Cortex of kidney (tissue), 1 donor: Measurements from ENCODE around the gene AHSP.
"Not testable (repeated sequence)": the region's sequence is repeated elsewhere in the genome, so short reads cannot be mapped to it uniquely, and the experiment has no call there.

Experiments used
- DNase-seq: peaks from one replicate; lab custom pipeline; 2025; lab: John Stamatoyannopoulos, UW

Gene AHSP

DNA sequence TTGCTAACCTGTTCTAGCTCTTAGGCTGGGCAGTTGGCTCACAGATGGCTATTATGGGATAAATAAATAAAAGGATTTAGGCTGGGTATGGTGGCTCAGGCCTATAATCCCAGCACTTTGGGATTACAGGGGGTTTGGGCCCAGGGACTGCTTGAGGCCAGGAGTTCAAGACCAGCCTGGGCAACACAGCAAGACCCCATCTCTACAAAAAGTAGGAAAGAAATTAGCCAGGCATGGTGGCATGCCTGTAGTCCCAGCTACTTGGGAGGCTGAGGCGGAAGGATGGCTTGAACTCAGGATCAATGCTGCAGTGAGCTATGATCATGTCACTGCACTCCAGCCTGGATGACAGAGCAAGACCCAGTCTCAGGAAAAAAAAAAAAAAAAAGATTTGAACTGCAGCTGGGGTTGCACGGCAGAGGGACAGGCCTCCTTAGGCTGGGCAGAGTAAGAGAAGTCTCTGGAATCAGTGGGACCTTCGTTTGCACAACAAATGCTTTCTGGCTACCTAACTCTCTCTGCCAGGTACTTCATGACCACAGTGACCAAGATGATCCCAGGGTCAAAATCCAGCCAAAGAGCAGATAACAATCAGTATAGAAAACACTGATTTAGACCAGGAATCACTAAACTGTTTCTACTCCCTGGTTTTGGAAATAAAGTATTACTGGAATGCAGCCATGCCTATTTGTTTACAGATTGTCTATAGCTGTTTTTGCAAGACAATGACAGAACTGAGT, 26.3 kb upstream of the AHSP start:
- no peak for DNase-seq

DNA sequence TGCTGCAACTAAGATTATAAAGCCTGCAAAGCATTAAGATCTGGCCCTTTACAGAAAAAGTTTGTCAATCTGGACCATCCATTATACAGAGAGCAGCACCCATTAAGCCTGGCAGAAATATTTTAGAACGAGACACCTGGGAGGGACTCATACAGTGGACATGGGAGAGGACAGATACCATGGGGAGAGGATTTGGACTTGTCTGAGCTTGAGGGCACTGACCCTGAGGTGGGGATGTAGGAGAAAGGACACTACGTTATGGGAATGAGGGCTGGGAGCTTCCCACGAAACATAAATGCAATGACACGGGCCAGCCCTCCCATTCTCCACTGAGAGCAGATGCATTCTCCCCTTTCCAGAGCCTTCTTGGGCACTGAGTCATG, 25.7 kb upstream of the AHSP start:
- no peak for DNase-seq

- DNase-seq, result no peak
Observed at GRCh38 chr16:31502981-31503380, 24.7 kb upstream of the AHSP start.

DNA sequence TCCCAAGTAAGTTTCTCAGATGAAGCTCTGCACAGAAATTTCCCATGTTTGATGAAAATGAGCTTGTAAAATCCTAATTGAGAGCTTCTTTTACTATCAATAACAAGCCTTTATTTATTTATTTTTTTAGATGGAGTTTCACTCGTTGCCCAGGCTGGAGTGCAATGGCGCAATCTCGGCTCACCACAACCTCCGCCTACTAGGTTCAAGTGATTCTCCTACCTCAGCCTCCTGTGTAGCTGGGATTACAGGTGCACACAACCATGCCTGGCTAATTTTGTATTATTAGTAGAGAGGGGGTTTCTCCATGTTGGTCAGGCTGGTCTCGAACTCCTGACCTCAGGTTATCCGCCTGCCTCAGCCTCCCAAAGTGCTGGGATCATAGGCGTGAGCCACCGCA, 24.1 kb upstream of the AHSP start:
- not testable (repeated sequence) for DNase-seq

DNA sequence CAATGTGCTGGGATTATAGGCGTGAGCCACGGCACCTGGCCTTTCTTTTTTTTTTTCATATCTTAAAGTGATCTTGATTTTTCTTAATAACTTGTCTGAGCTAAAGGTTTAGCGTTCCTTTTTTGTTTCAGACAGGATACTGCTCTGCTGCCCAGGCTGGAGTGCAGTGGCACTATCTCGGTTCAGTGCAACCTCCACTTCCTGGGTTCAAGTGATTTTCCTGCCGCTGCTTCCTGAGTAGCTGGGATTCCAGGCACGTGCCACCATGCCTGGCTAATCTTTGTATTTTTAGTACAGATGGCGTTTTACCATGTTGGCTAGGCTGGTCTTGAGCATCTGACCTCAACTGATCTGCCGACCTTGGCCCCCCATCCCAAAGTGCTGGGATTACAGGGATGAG, 23.5 kb upstream of the AHSP start:
- no peak for DNase-seq

DNA sequence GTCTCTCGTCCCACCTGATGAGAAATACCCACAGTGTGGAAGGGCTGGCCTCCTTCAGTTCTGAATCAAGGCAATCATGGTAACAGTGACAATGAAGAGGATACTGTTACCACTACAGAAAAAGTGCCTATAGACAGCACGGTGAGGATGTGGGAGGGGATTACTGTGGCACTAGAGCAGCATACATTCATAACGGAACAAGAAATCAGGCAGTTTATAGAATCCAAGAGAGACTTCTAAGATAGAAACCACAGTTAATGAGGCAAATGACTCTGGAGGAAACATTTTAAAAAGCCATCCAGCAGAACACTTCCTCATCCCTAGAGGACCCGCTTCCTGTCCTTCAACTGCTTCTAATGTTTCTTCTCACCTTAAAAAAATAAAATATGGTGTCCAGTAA, 22.2 kb upstream of the AHSP start:
- no peak for DNase-seq

DNA sequence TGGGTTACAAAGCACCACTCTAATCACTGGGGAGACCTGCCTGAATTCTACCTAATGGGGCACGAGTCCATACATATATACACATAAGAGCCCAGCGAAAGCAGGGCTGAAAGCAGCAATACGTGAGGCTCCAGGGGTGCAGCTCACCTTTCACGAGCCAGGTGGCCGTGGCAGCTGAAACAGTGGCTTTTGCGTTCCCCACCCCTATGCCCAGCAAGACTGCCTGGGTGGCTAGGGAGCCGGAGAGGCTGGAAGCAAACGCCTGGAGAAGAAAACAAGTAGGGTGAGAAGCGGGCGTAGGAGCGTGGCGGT, 20.1 kb upstream of the AHSP start:
- DNase-seq, result no peak

GRCh38 chr16:31507929-31508705, 19.6 kb upstream of the AHSP start, which contains the start of gene RUSF1:
RUSF1 (minus strand) TSS chr16:31508391; CDS start chr16:31508373, 18 bp downstream.
- no peak for DNase-seq

- DNase-seq, result no peak
Observed at GRCh38 chr16:31508706-31509195, 18.9 kb upstream of the AHSP start.

GRCh38 chr16:31513126-31513525, 14.6 kb upstream of the AHSP start:
- DNase-seq, result no peak

DNA sequence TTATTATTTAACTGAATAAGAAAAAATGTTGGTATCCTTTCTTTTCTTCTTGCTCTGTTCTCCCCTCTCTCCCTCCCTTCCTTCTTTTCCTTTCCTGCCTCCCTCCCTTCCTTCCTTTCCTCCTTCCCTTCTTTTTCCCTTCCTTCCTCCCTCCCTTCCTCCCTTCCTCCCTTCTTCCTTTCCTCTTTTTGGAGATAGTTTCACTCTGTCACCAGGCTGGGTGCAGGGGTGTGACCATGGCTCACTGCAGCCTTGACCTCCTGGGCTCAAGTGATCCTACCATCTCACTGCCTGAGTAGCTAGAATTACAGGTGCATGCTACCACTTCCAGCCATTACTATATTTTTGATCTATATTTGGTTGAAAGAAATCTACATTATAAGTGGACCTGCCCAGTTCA, 13.8 kb upstream of the AHSP start:
- no peak for DNase-seq

GRCh38 chr16:31517800-31518402, 9.8 kb upstream of the AHSP start:
- no peak for DNase-seq

- DNase-seq, result no peak
Observed at GRCh38 chr16:31519759-31520431, 7.8 kb upstream of the AHSP start.

- DNase-seq, result no peak
Observed at GRCh38 chr16:31521368-31521767, 6.3 kb upstream of the AHSP start.

GRCh38 chr16:31522071-31522470, 5.6 kb upstream of the AHSP start:
- DNase-seq, result no peak

- not testable (repeated sequence) for DNase-seq
Observed at GRCh38 chr16:31523768-31524167, 3.9 kb upstream of the AHSP start.

DNA sequence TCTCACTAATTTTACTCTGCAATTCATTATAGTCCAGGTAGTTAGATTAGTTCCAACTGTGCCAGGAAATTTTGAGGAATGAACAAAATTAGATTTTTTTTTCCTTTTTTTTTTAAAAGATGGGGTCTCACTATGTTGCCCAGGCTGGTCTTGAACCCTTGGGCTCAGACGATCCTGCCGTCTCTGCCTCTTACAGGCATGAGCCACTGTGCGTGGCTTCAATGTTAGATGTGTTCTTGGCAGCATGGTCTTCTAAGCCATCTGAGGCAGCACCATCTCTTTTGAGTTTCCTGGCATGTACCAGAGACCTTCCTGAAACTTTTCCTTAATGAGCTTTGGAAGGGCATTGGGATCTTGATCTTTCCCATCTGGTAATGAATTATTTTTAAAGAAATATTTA, 2.6 kb upstream of the AHSP start:
- DNase-seq, result no peak

GRCh38 chr16:31528523-31529107, 915 bp downstream of the AHSP start:
- no peak for DNase-seq

DNA sequence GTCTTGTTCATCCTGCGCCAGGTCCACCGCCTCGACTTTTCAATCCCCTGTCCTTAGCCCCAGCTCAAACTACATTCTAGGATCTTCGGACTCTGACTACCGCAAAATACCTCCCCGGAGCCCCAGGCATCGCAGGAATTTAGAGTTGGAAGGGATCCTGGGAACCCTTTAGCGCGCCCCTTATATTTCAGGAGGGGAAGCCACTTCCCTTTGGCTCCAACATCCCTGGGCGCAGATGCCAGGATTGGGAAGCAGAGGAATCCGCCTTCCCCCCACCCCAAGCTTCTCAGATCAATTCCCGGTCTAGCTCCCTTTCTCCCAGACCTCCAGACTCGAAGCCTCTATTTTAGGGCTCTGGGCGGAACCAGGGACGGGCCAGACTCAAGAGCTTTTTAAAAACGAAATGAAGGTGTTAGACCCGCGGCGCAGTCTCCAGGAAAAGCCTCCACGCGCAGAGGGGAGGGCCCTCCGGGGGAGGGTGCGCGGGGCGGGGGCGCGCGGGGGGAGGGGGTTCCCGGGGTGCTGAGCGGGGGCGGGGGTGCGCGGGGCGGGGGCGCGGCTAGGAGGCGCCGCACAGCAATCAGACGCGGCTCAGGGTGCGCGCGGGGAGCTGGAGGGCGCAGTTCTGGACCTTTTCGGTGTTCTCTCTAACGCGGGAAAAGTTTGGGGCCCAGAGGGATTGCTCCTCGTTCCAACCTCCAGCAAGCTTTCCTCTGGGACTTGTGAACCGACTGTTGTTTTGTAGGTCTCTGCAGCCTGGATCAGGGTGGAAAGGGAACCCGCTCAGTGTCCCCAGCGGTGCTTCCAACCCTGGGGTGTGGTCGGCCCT, 1.6 kb downstream of the AHSP start:
- no peak for DNase-seq

- no peak for DNase-seq
Observed at GRCh38 chr16:31529937-31530312, 2.2 kb downstream of the AHSP start.

DNA sequence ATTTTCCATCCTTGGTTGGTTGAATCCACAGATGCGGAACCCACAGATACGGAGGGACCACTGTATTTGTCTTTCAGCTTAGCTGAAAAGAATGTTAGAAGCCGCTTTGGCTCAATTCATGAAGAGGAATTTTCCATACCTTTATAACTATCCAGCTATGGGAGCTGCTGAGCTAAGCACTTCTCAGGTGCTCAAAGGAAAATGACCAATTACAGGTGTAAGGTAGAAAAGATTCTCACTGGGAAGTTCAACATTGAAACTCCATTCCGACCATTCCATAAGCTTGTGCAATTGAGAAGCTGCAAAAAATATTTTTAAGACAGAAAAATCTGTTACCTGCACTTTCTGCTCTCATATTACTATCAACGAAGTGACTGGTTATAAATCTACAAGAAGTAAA, 2.7 kb downstream of the AHSP start:
- no peak for DNase-seq
